WTC11 (cell line): ENCODE measurements around the gene BRME1.

ENCODE experiments used
- ELF4 ChIP-seq: sonication (generic); formaldehyde crosslinking; IDR thresholded peaks from 2 replicates; pipeline ENCODE4 v1.8.1; 2022; ENCODE audit warnings: low read depth, mild to moderate bottlenecking, moderate library complexity, missing genetic modification reagents
- RELA ChIP-seq: sonication (generic); formaldehyde crosslinking; IDR thresholded peaks from 2 replicates; pipeline ENCODE4 v1.8.1; 2022; ENCODE audit warnings: missing genetic modification reagents, mild to moderate bottlenecking, borderline replicate concordance
- ZNF396 ChIP-seq: fragments of 250-450 bp; sonication (Bioruptor Pico); IDR thresholded peaks from 2 replicates; pipeline ENCODE4 v1.8.0; 2021; ENCODE audit warnings: mild to moderate bottlenecking, moderate library complexity, borderline replicate concordance
- TF ChIP-seq, protein P1 (sequence below): fragments of 200-600 bp; IDR thresholded peaks from 2 replicates; pipeline ENCODE4 v1.8.0; 2022; ENCODE audit warnings: antibody characterized with exemption
- TF ChIP-seq, protein P2 (sequence below): fragments of 250-450 bp; sonication (Bioruptor Pico); conservative IDR thresholded peaks from 2 replicates; pipeline ENCODE4 v1.9.0; 2021; ENCODE audit warnings: mild to moderate bottlenecking
- TF ChIP-seq, protein P3 (sequence below): fragments of 250-450 bp; sonication (Bioruptor Pico); IDR thresholded peaks from 2 replicates; pipeline ENCODE4 v1.8.0; 2021; ENCODE audit warnings: mild to moderate bottlenecking
- TF ChIP-seq, protein P4 (sequence below): sonication (generic); formaldehyde crosslinking; IDR thresholded peaks from 2 replicates; pipeline ENCODE4 v1.8.0; 2022; ENCODE audit warnings: mild to moderate bottlenecking, missing genetic modification reagents
- TF ChIP-seq, protein P5 (sequence below): sonication (generic); formaldehyde crosslinking; conservative IDR thresholded peaks from 2 replicates; pipeline ENCODE4 v1.8.1; 2023; ENCODE audit warnings: mild to moderate bottlenecking, low read depth, missing genetic modification reagents, moderate library complexity
- TF ChIP-seq, protein P6 (sequence below): sonication (generic); formaldehyde crosslinking; IDR thresholded peaks from 2 replicates; pipeline ENCODE4 v1.8.1; 2023; ENCODE audit warnings: mild to moderate bottlenecking, missing genetic modification reagents
- TF ChIP-seq, protein P7 (sequence below): sonication (generic); formaldehyde crosslinking; IDR thresholded peaks from 2 replicates; pipeline ENCODE4 v1.8.0; 2023; ENCODE audit warnings: missing genetic modification reagents
- TF ChIP-seq, protein P8 (sequence below): sonication (generic); formaldehyde crosslinking; IDR thresholded peaks from 2 replicates; pipeline ENCODE4 v1.8.0; 2023; ENCODE audit warnings: missing genetic modification reagents, mild to moderate bottlenecking, borderline replicate concordance

DNA sequence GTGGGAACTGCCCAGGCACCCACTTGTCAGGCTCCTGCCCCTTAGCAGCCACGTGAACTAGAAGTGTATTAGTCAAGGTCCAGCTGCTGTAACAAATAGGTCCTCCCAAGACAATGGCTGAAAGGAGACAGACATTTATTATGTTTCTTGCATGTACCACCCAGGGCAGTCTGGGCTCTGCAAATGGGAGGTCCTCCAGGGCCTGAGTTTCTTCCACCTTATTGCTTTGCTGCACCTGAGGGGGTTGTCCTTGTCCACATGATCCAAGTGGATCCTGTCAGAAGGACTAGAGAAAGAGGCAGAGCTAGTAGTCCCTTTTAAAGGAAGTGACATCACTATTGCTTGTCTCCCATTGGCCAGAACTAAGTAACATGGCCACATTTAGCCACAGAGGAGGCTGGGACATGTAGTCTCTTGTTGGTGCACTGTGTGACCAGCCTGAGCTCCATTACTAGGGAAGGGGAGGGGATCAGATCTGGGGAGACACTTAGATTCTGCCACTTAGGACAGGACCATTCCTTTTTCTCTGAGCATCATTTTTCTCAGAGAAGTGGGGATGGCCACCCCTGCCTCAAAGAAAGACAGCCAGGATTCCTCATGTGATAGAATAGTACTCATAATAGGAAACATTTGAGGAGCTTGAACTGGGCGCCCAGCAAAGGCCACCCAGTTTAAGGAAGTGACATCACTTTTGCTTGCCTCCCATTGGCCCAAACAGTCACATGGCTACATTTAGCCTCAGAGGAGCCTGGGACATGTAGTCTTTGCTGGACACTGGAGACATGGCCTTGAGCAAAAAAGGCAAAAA lies 15.2 kb upstream of the BRME1 start:
- TF ChIP-seq, protein P1, sequence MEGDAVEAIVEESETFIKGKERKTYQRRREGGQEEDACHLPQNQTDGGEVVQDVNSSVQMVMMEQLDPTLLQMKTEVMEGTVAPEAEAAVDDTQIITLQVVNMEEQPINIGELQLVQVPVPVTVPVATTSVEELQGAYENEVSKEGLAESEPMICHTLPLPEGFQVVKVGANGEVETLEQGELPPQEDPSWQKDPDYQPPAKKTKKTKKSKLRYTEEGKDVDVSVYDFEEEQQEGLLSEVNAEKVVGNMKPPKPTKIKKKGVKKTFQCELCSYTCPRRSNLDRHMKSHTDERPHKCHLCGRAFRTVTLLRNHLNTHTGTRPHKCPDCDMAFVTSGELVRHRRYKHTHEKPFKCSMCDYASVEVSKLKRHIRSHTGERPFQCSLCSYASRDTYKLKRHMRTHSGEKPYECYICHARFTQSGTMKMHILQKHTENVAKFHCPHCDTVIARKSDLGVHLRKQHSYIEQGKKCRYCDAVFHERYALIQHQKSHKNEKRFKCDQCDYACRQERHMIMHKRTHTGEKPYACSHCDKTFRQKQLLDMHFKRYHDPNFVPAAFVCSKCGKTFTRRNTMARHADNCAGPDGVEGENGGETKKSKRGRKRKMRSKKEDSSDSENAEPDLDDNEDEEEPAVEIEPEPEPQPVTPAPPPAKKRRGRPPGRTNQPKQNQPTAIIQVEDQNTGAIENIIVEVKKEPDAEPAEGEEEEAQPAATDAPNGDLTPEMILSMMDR, result no peak
- TF ChIP-seq ZNF396 (no peak), RELA (CRISPR knock-in tag) (no peak), ELF4 (CRISPR knock-in tag) (no peak)
- TF ChIP-seq, protein P2, sequence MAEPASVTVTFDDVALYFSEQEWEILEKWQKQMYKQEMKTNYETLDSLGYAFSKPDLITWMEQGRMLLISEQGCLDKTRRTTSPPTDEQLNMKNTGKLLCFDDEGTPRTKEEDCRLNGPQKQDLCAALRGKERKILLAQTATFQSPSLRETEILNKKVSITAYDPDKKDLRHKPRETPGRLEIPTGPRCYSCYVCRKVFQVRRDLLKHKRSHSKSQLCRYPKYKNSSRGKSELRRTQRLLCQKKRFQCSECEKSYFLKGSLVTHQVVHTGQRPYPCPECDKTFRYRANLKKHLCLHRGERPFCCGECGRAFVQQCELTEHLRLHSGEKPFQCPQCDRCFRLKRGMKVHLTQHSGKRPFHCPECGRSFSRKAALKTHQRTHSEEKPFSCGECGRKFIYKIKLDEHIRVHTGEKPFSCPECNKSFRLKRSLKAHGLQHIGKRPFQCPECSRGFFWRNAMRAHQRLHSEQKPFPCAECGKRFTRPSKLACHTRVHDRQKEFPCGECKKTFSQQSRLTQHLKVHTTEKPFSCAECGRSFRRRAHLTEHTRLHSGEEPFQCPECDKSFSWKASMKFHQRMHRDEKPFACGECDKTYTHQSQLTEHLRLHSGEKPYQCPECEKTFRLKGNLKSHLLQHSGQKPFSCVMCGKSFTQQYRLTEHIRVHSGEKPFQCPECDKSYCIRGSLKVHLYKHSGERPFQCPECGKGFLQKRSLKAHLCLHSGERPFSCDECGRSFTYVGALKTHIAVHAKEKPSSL (CRISPR knock-in tag), result no peak
- TF ChIP-seq, protein P3, sequence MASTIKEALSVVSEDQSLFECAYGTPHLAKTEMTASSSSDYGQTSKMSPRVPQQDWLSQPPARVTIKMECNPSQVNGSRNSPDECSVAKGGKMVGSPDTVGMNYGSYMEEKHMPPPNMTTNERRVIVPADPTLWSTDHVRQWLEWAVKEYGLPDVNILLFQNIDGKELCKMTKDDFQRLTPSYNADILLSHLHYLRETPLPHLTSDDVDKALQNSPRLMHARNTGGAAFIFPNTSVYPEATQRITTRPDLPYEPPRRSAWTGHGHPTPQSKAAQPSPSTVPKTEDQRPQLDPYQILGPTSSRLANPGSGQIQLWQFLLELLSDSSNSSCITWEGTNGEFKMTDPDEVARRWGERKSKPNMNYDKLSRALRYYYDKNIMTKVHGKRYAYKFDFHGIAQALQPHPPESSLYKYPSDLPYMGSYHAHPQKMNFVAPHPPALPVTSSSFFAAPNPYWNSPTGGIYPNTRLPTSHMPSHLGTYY (CRISPR knock-in tag), result no peak
- TF ChIP-seq, protein P4, sequence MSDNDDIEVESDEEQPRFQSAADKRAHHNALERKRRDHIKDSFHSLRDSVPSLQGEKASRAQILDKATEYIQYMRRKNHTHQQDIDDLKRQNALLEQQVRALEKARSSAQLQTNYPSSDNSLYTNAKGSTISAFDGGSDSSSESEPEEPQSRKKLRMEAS (CRISPR knock-in tag), result no peak
- TF ChIP-seq, protein P5, sequence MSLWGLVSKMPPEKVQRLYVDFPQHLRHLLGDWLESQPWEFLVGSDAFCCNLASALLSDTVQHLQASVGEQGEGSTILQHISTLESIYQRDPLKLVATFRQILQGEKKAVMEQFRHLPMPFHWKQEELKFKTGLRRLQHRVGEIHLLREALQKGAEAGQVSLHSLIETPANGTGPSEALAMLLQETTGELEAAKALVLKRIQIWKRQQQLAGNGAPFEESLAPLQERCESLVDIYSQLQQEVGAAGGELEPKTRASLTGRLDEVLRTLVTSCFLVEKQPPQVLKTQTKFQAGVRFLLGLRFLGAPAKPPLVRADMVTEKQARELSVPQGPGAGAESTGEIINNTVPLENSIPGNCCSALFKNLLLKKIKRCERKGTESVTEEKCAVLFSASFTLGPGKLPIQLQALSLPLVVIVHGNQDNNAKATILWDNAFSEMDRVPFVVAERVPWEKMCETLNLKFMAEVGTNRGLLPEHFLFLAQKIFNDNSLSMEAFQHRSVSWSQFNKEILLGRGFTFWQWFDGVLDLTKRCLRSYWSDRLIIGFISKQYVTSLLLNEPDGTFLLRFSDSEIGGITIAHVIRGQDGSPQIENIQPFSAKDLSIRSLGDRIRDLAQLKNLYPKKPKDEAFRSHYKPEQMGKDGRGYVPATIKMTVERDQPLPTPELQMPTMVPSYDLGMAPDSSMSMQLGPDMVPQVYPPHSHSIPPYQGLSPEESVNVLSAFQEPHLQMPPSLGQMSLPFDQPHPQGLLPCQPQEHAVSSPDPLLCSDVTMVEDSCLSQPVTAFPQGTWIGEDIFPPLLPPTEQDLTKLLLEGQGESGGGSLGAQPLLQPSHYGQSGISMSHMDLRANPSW, result no peak
- TF ChIP-seq, protein P6, sequence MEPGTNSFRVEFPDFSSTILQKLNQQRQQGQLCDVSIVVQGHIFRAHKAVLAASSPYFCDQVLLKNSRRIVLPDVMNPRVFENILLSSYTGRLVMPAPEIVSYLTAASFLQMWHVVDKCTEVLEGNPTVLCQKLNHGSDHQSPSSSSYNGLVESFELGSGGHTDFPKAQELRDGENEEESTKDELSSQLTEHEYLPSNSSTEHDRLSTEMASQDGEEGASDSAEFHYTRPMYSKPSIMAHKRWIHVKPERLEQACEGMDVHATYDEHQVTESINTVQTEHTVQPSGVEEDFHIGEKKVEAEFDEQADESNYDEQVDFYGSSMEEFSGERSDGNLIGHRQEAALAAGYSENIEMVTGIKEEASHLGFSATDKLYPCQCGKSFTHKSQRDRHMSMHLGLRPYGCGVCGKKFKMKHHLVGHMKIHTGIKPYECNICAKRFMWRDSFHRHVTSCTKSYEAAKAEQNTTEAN, result no peak
- TF ChIP-seq, protein P7, sequence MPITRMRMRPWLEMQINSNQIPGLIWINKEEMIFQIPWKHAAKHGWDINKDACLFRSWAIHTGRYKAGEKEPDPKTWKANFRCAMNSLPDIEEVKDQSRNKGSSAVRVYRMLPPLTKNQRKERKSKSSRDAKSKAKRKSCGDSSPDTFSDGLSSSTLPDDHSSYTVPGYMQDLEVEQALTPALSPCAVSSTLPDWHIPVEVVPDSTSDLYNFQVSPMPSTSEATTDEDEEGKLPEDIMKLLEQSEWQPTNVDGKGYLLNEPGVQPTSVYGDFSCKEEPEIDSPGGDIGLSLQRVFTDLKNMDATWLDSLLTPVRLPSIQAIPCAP (CRISPR knock-in tag), result no peak
- TF ChIP-seq, protein P8, sequence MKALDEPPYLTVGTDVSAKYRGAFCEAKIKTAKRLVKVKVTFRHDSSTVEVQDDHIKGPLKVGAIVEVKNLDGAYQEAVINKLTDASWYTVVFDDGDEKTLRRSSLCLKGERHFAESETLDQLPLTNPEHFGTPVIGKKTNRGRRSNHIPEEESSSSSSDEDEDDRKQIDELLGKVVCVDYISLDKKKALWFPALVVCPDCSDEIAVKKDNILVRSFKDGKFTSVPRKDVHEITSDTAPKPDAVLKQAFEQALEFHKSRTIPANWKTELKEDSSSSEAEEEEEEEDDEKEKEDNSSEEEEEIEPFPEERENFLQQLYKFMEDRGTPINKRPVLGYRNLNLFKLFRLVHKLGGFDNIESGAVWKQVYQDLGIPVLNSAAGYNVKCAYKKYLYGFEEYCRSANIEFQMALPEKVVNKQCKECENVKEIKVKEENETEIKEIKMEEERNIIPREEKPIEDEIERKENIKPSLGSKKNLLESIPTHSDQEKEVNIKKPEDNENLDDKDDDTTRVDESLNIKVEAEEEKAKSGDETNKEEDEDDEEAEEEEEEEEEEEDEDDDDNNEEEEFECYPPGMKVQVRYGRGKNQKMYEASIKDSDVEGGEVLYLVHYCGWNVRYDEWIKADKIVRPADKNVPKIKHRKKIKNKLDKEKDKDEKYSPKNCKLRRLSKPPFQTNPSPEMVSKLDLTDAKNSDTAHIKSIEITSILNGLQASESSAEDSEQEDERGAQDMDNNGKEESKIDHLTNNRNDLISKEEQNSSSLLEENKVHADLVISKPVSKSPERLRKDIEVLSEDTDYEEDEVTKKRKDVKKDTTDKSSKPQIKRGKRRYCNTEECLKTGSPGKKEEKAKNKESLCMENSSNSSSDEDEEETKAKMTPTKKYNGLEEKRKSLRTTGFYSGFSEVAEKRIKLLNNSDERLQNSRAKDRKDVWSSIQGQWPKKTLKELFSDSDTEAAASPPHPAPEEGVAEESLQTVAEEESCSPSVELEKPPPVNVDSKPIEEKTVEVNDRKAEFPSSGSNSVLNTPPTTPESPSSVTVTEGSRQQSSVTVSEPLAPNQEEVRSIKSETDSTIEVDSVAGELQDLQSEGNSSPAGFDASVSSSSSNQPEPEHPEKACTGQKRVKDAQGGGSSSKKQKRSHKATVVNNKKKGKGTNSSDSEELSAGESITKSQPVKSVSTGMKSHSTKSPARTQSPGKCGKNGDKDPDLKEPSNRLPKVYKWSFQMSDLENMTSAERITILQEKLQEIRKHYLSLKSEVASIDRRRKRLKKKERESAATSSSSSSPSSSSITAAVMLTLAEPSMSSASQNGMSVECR, result no peak
